Esophagus squamous epithelium (tissue), 4 donors: ENCODE data around the gene RPL35A.

Source experiments
- POLR2A ChIP-seq, 4 donors: fragments of 450-650 bp; IDR thresholded peaks; one replicate each; pipeline ENCODE4 v1.6.1; 2017; ENCODE audit warnings: antibody characterized with exemption in 4 of 4, mild to moderate bottlenecking in 4 of 4, moderate library complexity in 3 of 4
- TF ChIP-seq, protein P1 (sequence below), 6 experiments: fragments of 450-650 bp in 4 of 6; fragments of 200-600 bp in 2 of 6; sonication (generic) in 2 of 6; IDR thresholded peaks; one replicate each; pipeline ENCODE4 v1.5.1; 2016 to 2019; ENCODE audit warnings: antibody characterized with exemption in 6 of 6, mild to moderate bottlenecking in 4 of 6, moderate library complexity in 4 of 6

DNA sequence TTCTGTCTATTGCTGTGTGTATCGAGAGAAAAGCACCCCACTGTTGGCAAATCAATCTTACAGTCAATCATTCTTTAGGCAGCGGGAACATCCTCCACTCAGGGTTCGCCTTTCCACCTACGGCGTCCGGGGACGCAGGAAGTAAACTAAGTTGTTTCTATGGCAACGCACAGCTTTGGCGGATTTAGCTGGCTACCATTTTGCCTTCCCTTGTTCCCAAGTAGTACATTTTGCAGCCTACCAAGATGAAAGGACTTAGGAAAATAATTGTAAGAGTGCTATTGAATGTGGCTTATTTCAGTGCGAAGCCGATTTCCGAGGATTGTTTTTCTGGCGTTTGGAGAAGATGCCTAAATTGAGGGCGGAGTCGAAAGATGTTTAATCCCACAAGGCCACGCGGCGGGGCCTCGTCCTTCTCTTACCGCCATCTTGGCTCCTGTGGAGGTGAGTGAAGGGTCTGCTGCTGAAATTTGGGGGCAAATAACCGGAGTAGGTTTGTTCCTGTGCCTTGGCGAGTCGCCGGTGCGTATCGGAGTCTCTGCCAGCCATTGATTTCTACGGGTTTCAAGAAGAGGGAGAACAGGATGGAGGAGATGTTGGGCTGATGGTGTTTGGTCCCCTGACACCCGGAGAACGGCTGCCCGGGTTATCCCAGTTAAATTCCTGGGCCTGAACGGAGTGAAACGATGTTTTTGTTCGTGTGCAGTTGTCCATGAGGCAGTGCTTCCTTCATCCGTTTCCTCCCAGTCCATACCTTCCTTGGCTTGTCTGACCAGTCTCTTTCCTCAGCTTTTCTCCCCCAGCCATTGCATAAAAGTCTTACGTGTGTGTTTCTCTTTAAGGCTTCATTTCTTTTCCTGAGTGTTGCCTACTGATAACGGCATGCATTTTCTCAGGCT, at the start of gene RPL35A:
- TF ChIP-seq POLR2A (IDR thresholded peaks at IDR 0.05), result peak in 3 of 4 donors; percentile 40 to 79 (median 58)
- TF ChIP-seq, protein P1, sequence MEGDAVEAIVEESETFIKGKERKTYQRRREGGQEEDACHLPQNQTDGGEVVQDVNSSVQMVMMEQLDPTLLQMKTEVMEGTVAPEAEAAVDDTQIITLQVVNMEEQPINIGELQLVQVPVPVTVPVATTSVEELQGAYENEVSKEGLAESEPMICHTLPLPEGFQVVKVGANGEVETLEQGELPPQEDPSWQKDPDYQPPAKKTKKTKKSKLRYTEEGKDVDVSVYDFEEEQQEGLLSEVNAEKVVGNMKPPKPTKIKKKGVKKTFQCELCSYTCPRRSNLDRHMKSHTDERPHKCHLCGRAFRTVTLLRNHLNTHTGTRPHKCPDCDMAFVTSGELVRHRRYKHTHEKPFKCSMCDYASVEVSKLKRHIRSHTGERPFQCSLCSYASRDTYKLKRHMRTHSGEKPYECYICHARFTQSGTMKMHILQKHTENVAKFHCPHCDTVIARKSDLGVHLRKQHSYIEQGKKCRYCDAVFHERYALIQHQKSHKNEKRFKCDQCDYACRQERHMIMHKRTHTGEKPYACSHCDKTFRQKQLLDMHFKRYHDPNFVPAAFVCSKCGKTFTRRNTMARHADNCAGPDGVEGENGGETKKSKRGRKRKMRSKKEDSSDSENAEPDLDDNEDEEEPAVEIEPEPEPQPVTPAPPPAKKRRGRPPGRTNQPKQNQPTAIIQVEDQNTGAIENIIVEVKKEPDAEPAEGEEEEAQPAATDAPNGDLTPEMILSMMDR (IDR thresholded peaks at IDR 0.05), result no peak
